Kidney tubule cell (primary cell): ENCODE data around the gene MAP3K20.
"Not testable (repeated sequence)": the region's sequence is repeated elsewhere in the genome, so short reads cannot be mapped to it uniquely, and the experiment has no call there.

Experiments used
- DNase-seq: peaks from one replicate; pipeline ENCODE4 v3.0.0-alpha.2; 2018; ENCODE audit warnings: low spot score

Gene MAP3K20

GRCh38 chr2:173204316-173204715, 128.7 kb downstream of the MAP3K20 start:
- no peak for DNase-seq

DNA sequence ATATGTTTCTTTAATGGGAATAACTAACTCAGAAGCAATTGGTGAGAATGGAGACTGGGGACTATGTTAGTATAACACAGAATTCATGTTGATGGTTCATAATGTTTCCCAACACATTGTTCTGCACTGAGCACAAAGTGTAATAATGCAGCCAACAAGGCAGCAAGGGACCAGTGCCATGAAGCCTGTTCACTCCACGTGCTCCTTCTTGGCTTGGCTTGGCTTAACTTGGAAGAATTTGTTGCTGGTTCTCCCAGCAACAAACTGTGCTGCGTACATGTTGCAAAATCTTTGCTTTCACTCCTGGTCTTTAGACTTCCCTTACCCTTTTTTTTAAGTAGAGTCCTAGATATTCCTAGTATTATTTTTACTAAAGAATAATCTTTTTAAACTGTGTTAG, 129.7 kb downstream of the MAP3K20 start:
- no peak for DNase-seq

GRCh38 chr2:173207124-173207523, 131.5 kb downstream of the MAP3K20 start:
- DNase-seq = not testable (repeated sequence)

GRCh38 chr2:173210270-173211196, 134.9 kb downstream of the MAP3K20 start:
- DNase-seq = peak; percentile 91

DNA sequence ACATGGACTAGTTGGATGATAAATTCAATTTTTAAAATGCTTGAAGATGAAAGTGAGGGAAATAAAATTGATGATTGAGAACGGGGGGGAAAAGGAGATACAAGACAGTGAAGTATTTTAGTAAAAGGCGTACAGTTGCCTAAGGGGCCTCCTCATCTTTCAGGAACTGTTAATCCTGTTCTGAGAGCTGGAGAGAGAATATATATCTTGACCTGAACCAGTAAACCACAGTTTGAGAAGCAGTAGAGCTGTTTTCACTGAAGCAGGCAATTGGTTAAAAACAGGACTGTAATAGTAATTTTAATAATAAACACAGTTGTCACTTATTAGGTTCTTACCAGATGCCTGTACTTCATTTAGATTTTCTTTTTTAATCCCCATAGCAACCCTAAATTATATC, 137.5 kb downstream of the MAP3K20 start:
- no peak for DNase-seq

GRCh38 chr2:173214213-173214612, 138.6 kb downstream of the MAP3K20 start:
- DNase-seq = peak; percentile 79

DNA sequence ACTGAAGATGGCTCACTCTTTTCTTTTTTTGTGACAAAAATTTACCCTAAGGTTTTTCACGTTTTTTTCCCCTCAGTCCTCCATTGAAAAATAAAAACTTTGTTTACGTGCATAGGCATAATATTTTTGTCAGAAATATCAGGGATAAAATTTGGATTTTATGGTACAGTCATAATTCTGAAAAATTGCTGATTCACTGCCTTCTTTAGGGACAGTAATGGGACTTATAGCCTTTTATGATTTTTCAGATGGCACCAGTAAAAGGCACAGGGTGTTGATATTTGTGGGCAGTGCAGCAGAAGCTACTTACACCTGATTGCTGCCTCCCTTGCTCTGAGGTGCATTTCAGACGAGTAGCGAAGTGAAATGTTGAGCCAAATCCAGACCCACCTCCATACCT, 139.7 kb downstream of the MAP3K20 start:
- no peak for DNase-seq

DNA sequence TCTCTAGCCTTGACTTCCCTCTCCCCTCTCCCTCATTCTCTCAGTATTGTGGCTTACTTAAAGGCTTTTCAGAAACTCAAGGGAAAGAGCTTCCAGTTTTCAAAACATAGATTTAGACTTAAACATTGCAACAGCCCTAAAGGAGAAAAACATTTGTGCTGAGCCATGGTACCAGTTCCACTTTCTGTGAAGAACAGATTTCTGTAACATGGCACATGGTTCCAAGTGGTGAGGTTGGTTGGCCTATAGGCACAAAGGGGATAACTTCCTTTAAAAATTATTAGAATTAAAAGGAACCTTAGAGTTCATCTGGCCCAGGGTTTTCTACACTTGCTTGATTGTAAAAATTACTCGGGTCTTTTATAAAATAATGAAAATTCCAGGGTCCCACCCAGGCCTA, 140.4 kb downstream of the MAP3K20 start:
- DNase-seq = no peak

DNA sequence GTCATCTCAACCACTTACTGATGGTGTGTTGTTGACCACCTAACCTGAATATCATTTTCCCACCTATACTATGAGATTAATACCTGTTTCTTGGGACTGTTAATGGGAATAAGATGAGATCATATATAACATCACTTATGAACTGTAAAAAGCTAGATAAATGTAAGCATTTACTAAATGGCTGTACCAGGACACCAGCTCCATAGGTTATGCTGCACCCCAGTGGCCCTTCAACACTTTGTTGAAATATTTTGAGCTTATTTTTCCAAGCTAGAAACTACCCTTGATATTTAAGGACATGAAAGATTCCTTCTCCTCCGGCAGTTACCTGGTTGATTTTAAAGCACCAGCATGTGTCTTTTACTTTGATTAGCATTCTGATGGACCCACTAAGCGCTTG, 141.0 kb downstream of the MAP3K20 start:
- DNase-seq = no peak

DNA sequence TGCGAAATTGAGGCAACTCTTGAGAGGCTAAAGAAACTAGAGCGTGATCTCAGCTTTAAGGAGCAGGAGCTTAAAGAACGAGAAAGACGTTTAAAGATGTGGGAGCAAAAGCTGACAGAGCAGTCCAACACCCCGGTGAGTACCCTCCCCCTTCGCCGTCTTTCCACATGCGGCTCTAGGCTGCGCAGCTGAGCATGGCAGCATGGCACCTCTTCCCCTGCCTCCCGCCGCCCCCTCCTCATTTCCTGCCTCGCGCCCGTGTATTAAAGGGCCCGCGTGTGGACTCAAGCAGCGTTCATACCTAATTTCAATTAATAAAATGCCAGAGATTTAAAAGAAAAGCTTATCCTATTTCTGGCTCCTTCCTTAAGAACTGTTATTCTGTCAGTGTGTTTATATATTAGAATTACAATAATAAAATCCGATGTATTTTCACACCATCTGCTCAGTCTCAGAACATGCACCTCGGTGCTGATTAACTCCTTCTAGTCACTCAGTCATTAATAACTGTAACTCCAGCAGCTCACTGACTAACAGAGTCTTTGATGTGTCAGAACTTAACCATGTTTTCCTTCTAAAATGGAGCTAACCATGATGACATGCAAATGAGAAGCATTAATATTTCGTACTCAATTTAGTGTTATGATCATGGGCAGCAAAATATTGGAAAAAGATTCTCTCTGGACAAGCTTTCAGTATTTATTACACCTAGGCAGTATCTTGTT, 141.6 kb downstream of the MAP3K20 start:
- DNase-seq = peak; percentile 52

DNA sequence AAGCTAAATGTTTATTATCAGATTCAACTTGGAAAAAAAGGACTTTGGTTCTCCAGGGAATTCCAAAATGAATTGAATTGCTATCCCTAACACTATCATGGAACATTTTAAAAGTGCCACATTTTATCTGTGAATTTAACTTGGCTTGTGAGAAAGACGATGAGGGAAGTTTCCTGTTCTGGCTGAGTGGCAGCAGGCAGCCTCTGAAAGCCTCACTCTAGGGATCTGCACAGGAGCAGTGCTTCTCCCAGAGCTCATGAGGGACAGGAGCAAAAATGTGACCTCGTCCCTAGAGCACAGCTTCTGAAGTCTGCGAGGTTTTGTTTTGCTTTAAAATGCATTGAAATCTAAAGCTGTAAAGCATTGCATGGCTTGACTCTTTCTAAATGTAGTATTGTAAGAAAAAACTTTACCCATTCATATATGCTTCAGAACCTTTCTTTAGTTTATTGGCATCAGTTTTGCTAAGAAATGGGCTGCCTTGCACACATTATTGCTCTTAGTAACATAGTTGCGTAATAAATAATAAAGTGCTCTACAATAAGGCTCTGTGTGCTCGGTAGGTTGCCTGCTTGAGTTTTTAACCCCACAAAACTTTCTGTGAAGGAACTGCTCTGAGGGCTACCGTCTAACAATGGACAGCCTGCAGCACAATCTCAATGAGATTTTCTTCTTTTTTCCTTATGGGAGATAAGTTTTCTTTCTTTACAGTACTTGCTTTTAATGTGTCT, 142.8 kb downstream of the MAP3K20 start:
- no peak for DNase-seq

DNA sequence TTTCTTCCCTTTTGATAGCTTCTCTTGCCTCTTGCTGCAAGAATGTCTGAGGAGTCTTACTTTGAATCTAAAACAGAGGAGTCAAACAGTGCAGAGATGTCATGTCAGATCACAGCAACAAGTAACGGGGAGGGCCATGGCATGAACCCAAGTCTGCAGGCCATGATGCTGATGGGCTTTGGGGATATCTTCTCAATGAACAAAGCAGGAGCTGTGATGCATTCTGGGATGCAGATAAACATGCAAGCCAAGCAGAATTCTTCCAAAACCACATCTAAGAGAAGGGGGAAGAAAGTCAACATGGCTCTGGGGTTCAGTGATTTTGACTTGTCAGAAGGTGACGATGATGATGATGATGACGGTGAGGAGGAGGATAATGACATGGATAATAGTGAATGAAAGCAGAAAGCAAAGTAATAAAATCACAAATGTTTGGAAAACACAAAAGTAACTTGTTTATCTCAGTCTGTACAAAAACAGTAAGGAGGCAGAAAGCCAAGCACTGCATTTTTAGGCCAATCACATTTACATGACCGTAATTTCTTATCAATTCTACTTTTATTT, 145.6 kb downstream of the MAP3K20 start:
- no peak for DNase-seq

DNA sequence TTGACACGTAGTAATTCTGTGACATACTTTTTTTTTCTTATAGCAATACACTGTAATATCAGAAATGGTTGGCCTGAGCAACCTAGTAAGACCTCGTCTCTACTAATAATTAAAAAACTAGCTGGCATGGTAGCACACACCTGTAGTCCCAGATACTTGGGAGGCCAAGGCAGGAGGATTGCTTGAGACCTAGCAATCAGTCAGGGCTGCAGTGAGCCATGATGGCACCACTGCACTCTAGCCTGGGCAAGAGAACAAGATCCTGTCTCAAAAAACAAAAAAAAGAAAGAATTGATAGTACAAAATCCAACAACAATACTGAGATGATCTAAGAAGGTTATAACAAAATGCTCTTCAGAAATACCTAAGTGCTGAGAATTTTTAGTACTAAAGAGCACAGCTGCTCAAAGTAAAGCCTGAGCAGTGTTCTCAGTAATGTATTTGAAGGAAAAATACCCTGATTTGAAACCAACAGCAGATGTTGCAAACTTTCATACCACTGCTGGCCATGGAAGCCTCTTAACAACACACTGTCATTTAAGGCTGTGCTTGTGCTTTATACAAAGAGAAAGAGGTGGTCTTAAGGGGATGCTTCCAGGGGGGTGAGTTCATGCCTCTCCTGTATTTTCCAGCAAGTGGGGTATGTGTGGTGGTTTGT, 146.4 kb downstream of the MAP3K20 start:
- DNase-seq = no peak

- no peak for DNase-seq
Measured at GRCh38 chr2:173223871-173224270, 148.2 kb downstream of the MAP3K20 start.

DNA sequence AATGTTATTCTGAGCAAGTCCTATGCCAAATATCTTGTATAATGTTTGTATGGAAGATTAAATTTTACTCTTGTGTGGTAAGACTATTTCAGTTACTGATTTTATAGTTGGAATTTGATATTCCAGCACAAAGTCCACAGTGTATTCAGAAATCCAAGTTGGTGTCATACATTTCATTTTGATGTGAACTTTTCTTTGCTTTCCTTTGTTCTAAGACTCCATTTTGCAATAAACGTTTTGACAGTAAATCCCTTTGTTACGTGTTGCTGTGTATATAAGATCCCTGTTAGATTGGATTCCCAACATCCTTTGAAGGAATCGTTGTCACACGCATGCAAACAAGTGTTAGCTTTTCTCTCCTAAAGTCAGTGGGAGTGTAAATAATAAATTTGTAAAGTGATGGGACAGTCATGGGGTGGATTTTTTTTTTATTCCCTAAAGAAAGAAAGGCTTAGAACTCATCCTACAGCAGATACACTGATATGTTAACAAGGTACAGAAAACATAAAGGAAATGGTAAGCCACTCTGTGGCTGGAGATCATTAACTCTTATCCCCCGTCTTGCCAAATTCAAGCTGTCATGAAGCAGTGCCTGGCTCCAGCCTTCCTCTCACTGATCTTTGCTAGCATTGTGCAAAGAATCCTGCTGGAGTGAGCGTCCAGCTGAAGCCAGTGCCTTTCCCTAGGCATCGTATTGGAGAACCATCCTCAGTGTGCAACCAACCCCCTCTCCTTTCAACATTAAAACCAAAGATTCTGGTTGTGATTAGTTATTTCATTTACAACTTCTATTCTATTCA, 151.5 kb downstream of the MAP3K20 start:
- DNase-seq = peak; percentile 9

DNA sequence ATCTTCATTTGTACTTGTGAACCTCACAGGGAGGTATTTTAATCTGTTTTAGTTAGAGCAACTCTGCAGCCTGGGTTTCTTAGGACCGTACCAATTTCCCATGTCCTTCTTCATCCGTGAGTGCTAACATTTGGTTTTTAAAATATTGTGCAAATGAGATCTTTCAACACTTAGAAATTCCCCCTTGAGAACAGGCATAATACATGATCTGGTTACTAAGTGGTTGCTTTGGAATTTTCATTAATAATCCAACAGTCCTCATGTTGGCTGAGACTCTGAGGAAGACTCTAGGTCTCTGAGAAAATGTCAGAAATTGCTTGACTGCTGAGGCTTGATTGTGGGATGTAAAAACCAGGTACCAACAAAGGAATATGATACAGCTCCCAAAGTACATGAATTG, 153.4 kb downstream of the MAP3K20 start:
- DNase-seq = no peak

DNA sequence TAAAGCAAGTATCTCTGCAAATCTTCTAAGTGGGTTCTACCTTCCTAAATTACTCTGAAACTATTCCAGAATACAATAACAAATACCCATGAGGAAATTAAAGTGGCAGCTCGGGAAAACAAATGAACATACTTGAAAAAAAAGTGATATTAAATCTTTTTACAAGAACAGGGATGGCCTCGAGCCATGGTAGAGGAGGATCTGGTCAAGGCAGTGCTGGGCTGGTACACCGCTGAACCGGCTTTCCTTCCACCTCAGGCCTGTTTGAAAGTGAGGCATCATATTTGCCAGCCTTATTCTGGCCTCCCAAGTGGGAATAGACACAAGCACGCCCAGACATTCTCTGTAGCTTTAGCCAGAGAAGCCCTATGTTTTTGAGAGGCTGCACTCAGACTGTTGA, 154.5 kb downstream of the MAP3K20 start:
- no peak for DNase-seq

DNA sequence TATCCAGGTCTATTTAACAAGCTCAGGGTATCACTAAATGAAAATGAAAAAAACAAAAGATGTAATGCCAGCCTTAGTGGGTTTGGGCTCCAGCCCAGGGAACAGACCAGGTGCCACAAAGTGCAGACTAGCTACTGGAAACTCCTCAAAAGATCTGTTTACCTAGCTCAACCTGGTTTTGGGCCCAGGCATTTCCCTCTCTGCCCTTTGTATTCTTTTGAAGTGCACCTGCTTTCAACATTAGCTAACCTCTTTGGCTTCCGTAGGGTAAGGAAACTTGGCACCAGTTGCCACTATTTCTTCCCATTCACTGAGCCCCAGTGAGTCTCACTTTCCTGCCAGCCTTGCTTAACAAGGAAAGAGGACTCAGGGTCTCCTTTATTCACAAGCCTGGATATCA, 155.4 kb downstream of the MAP3K20 start:
- no peak for DNase-seq

GRCh38 chr2:173231465-173231864, 155.8 kb downstream of the MAP3K20 start:
- DNase-seq = no peak

DNA sequence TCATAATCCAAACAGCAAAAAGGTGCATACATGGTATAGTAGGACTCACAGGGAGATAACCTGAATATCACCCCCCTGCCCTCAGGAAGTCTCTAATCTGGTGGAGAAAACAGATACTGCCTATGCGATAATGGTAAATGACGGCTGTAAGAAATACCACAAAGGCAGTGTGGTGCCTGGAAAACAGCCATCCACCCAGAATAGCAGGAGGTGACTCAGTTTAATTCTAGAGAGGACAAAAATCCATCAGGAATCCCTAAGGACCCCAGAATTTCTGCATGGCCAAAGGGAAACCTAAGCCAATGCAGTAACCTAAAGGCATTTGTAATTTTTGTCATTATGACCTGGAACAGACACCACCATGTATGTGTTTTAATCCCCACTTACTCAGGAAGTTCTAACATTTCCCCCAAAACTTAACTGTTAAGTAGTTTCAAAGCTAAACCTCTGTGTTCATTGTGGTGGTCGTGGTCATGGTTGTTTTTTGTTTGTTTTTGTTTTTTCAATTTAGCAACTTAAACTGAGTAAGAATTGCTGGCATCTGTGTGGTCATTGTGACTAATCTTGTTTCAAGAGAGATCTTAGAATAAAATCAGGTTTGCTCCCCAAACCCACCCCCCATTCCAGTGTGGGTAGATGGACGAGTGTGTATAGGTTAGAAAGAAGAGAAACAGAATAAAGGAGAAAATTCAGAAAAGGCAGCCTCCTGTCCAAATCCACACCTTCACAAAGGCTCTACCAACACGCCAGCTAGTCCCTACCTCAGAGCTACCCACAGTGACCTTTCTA, 157.5 kb downstream of the MAP3K20 start:
- DNase-seq = no peak
